Activated naive CD4-positive, alpha-beta T cell (primary cell): Measurements from ENCODE around the gene ABCC12.

Source experiments
- DNase-seq, 4 experiments: peaks; one replicate each; lab custom pipeline; 2025; lab: John Stamatoyannopoulos, UW

The ABCC12 gene

DNA sequence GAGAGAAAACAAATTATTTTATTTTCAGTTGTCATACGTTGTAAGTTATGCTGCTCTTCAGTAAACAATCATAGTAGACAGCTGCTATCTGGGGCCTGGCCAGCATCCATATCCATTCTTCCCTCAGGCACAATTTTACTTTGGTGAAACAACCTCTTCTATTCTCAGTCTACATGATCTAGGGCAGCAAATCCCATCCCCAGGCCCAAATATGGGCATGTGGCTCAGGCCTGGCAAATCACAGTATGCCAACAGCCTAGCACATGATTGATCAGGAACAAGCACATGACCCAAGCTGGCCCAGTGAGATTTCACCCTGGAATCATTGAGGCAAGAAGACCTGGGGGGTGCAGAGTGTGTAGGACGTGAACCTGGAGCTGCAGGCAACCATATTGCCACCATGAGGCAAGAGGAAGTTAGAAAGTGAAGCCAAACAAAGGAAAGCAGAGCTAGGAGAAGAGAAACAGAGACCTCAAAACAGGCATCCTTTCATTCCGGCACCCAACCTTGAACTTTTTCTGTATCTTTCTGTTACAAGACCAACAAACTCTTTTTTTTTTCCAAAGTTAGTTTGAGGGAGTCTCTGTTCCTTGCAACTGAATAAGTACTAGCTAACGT lies 10.3 kb upstream of the ABCC12 start:
- no peak for DNase-seq

DNA sequence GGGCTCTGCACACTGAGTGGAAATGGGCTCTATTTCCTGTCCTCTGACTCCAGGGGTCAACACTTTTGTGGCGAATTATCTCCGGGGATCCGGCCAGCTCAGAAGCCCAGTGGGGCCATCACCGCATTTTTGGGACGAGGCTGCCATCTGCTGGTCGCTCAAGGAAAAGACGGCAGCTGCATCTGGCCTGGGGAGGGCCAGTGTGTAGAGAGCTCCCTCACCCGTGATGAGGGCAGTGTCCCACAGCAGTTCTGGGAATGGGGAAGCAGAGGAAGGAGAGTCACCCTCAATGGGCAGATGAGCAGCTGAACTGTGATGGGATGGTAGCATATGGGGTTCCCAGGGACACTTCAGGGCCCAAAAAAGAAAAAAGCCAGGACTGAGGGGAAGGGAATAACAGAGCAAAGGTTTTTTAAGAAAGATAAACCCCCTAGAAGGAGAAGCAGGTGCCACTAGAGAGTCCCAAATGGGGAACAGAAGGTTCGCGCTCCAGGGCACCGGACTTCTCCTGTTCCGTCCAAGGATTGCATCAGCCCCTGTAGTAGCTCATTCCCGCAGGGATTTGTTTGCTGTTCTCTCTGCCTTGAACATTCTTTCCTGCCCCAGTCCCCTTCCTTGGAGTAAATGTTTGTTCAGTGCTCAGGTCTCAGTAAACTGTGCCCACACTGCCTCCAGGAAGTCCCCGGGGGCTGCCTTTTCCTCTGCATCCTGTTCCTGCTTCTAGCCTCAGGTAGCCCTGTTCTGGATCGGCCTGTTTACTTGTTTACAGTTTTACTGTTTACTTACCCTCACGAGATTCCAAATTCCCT lies 9.3 kb upstream of the ABCC12 start:
- DNase-seq: peak; percentile 22 to 51 (median 30)

DNA sequence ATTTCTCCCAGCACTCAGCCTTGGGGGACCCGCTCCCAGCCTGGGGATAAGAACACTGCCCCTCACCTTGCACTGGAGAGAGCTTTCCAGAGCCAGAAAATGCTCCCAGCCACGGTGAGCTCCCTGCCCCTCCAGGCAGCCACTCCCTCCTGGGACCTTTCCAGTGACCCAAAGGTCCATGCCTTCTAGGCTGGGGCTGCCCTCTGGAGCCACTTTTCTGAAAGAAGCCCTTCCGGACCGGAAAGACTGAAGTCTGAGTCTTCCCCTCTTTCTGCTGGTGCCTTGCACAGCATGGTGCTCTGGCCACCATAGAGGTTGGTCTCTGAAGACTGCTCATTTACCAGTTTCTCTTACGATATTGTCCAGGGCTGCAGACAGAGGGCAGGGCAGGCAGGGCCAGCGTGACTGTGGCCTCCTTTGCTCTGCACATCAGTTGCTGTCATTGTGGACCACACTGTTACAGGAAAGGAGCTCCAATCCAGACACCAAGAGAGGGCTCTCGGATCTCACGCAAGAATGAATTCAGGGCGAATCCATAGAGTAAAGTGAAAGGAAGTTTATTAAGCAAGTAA lies 7.1 kb upstream of the ABCC12 start:
- DNase-seq: no peak

DNA sequence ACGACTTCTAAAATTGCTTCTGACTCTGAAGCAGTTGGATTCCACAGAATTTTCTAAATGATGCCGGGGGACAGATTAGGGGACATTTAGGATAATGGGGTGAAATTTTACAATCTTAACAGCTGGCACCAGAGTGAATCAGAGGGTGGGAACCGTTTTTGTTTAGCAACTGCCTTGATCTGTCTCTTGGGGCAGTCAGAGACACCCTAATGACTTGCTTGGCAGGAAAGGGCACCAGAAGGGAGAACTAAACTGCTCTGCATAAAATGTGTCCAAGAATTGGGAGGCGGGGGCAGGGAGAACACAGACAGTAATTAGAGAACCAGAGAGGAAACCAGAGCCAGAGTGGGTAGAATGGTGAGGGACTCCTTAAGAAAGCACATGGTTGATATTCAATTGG lies 6.1 kb upstream of the ABCC12 start:
- DNase-seq: no peak

DNA sequence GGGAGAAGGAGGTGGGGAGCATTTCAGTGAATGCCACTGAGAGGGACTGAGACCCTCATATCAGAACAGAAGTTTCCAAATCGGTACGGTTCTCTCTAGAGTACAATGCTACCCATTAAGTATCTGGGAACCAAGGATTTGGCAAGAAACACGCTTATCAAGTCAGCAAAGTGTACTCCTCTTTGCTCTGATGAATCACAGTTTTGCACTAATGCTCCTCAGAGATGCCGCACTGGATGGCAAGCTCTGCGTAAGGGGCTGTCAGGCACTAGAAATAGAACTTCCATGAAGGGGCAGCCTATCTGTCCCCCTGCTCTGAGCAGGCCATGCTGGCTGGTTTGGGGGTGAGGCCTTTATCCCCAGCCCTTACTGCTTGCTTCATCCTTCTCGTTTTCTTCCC lies 4.8 kb upstream of the ABCC12 start:
- no peak for DNase-seq

DNA sequence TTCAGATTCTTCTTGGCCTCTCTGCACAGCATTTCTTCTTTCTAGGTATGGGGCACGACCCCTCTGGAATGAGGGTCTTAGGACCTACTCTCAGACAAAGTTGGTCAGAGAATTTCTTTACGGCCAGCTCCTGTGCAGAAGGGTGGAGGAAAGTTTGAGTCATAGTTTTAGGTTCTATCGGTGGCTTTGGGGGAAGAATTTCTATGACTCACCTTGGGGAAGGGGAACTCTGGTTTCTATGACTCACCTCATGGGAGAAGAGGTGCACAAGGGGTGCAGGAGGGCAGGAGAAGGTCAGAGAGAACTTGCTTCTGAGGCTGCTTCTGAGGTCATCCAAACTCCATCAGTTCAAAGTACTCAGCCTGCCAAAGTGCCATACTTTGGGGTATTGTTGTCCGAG lies 2.5 kb upstream of the ABCC12 start:
- DNase-seq: no peak

DNA sequence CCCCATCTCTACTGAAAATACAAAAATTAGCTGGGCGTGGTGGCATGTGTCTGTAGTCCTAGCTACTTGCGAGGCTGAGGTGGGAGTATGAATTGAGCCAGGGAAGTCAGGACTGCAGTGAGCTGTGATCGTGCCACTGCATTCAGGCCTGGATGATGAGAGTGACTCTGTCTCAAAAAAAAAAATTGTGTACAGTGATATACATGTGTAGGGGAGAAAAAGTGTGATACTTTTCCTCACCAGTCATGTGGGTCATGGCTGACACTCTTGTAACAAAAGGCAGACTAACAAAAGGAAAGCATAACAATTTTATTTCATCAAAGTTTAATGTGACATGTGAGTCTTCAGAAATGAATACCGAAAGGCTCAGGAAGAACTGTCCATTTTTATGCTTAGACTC lies 2.0 kb upstream of the ABCC12 start:
- DNase-seq: no peak

DNA sequence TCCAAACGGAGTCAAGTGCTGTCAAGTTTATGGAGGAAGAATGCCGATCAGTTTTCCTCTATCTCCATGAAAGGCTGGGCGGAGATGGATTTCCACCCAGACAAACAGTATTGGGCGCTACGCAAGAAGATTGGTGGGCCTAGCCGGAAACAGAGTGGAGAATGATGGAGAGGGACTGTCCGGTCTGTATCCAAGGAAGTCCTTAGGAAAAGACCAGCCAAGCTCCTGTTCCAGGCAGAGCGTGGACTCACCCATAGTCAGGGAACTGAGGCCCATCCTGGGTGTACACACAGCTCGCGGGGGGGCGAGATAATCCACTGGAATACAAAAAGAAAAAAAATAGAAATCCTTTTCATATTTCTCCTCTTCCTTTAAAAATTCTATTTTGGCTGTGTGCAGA lies 1.5 kb upstream of the ABCC12 start:
- no peak for DNase-seq

DNA sequence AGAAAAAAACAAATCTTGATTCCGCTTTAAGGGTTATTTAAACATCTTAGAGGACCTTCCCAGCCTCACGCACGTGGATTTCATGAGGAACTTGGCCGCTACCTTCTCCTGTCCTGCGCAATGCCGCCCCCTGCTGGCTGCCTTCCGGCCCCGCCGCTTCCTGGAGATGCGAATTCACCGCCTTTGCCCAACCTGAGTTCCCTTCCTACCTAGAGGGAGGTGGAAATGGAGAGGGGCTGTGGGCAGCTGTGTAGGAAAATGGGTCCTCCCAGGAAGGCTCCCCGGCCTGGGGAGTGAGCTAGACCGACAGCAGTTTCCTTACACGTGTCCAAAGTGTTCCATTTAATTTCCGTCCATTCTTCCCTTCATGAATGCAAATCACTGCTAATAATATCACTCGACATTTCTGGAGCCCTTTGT lies 1.0 kb upstream of the ABCC12 start:
- peak; percentile 62 to 78 (median 72) for DNase-seq

DNA sequence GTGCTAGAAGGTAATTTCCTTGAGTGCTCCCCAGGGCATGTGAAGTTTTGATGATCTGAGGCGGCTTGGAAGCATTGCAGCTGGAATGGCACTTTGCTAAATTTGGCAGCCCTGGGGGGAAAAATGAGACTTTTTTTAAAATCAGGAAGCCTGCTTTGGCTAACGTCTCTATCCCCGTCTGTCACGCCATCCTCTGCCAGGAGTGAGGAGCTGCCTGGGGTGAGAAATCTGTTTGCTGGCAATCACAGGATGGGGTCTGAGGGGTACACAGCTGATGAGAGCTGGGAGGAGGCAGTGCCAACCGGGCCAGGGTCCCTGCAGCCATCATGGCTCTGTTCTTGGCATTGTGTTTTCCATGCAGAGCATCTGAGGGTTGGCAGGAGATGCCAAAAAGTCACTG lies 2.0 kb downstream of the ABCC12 start:
- DNase-seq: no peak

DNA sequence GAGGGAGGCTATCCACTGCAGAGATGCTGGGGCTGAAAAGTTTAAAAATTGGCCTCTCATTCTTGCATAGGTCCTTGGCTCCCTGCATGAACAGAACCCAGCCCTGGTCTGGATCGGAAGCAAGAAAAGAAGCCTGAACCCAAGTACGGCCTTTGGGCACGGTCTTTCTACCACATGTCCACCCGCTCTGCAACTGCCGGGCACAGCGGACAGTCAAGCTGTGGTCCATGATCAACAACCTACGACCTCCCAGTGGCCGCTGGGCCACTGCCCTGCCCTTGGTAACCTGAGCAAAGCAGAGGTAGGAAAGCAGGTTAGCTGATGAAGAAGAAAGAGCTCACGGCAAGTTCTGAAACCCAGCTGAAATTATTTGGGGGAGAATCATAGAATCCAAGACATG lies 3.6 kb downstream of the ABCC12 start:
- DNase-seq: no peak

DNA sequence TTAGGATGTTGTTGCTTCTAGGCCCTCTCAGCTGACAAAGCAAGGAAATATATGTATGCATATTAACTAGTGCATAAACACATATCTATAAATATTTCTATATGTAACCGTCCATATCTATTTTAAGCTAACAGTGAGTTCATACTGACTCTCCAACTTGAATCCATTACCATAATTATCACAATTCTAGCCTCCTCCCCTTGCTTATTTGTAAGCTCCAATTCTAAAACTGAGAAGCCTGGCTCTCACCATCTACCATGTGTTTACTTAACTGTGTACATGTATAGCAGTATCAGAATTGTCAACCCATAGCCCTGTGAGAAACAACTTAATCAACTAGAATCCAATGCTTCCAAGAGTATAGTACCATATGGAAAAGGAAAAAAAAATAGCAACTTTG lies 5.1 kb downstream of the ABCC12 start:
- DNase-seq: no peak

DNA sequence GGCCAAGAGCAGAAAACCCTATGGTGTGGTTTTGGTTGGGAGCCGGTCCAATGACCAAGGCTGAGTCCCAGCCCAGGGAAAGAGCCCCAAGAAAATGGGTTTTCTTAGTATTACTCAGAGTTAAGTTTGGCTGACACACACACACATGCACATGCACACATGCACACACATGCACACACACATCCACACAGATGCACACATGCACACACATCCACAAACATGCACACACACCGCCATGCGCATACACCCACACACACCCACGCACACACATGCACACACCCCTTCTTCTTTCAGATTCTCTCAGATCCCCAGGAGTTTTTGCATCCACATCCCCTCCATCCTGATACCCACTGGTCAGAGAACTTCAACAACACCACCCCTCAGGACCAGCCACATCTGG lies 9.1 kb downstream of the ABCC12 start:
- no peak for DNase-seq

DNA sequence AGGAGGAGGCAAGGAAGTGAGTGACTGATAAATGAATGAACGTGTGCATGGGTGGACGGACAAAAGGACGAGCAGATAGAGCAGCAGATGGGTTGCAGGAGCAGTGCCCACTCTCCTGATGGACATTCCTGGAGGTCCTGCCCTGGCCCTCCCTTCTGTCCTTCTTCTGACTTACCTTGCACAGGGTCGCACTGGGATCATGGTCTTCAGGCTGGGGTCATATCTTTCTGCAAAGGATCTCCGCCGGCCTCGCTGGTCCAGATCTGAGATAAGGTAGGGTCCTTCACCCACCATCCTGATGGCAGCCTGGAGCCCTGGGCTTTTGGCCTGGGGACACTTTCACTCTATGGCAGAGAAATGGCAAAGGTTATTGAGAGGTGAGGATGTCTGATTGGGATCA lies 9.7 kb downstream of the ABCC12 start:
- no peak for DNase-seq

DNA sequence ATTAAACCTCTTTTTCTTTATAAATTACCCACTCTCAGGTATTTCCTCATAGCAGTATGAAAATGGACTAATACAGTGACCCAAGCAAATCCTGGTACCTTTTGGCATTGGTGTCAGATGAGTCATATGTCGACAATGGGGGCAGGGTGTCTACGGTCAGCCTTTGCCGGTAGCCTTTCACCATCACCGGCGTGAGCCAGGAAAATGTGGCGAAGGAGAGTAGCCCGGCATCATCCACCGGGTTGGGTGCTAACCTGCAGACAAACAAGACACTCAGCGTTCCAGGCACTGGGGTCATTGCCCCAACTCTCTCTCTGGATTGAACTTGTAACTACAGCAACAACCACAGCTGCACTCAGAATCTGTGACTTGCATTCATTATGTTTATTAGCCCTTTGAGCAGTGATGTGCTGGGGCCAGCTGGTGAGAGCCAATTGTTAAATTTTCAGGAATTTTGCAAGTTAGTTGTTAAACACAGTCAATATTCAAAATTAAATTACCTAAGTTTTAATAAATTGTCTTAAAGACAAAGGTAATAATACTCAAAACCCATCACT lies 11.9 kb downstream of the ABCC12 start:
- DNase-seq: no peak

DNA sequence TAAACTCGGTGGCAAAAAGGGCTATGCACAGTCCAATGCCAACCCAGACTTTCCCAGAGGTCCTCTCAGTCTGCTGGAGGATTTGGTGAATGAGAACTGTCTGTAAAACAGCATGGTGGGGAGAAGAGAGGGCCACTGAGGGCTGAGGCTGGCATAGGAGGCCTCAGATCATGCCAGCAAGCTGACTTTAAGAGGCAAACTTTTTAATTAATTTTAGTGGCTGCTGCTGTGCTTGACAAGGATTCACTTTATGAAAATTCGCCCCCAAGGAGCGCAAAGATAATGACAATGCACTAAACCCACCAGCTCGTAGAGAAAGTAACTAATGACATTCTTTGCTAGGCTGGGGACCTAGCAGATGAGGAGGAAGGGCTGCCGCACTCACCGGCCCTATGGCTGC lies 15.0 kb downstream of the ABCC12 start:
- no peak for DNase-seq

DNA sequence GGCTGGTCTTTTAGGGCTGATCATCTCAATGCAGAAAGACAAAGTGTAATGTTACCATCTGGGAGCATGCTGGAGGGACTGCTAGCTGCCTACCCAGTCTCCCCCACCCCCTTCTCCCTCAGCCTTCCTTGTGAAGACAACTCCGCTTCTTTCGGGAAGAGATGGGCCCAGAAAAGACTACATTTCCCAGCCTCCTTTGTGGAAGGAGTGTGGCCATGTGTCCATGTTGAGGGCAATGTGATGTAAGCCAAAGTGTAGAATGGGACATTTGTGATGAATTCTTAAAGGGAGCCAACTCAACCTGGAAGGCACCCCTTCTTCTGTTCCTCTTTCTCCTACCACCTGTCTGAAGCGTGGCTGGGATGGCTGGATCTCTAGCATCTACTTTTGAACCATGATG lies 16.3 kb downstream of the ABCC12 start:
- no peak for DNase-seq

DNA sequence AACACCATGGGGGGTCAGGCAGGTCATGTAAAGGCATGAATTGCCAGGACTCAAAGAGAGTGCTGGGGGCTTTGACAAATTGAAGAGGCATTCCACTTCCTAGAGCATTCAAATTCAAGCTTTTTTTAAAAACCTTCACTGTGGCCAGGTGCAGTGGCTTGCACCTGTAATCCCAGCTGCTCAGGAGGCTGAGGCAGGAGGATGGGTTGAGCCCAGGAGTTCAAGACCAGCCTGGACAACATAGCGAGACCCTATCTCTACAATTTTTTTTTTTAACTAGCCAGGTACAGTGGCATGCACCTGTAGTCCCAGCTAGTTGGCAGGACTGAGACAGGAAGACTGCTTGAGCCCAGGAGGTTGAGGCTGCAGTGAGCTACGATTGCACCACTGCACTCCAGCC lies 17.2 kb downstream of the ABCC12 start:
- no peak for DNase-seq

DNA sequence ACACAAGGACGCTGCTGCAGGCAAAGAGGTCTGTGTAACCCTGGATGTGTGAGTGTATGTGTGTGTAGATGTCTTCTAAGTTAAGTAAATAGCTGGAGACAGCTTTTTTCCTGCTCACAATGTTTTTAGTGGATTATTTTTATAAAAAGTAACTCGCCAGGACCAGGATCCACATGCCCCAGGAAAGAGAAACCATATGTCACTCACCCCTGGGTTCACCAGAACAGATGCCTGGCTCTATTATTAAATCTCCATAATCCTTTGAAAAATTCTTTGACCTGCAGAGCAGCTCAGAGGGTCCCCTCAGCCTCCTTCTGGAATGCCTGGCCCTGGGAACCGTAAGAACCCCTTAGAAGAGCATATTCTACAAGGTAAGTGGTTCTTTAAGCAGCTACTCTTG lies 18.0 kb downstream of the ABCC12 start:
- no peak for DNase-seq

DNA sequence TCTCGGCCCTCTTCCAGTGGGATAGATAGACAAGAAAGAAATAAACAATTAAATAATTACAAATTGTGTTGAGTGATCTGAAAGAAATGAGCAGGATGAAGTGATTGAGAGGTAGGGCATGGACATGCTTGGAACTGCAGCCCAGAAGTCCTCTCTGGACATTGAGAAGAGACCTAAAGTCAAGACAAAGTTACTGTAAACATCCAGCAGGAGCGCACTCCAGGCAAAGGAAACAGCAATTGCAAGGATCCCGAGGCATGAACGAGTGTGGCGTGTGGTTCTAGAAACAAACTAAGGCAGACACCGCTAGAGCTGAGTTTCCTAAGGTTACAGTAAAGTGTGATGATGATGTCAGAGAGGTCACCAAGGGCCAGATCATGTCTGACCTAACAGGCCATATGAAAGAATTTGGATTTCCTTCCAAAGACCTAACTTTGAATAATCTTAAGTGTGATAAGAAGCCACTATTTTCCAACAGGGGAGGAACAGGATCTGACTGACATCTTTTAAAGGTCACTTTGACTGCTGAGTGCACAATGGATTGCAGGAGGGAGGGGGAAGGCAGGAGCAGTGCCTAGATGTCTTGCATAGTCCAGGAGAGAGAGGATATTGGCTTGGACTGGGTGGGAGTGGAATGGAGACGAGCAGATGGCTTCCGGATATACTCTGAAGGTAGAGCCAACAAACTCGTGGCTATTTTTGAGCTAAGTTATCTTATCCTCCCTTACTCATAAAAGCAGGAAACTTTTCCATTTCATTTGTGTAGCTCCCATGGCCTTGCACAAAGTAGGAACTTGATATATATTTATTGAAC lies 19.0 kb downstream of the ABCC12 start:
- DNase-seq: no peak

DNA sequence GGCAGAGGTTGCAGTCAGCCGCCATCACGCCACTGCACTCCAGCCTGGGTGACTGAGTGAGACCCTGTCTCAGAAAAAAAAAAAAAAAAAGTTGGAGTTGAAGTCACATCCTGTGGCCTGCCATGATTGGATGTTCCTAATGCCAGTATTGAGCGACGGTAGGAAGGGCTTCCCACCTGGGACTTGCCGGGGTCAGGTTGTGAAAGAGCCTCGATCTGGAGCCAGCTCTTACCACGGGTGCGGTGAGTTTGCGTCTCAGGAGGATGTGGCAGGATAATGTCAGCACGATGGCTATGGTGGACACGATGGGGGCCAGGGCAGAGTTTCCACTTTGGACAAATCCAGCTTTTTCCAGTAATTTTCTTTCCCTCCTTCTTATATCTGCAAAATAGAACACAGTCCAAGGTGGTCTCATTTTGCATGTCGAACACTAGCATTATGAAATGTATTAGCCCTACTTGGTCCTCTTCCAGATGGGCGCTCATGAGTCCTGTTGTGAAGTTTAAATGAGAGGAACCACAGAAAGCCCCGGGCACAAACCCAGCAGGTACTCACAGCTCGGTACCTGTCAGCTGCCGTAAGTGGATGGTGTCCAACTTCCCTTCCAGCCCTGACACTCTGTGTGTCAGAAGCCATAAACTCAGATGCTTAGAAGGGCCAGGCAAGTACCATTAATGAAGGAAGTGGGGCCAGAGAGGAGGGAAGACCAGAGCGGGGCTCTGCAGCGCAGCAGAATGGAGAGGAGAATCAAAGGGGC lies 22.2 kb downstream of the ABCC12 start:
- DNase-seq: no peak

DNA sequence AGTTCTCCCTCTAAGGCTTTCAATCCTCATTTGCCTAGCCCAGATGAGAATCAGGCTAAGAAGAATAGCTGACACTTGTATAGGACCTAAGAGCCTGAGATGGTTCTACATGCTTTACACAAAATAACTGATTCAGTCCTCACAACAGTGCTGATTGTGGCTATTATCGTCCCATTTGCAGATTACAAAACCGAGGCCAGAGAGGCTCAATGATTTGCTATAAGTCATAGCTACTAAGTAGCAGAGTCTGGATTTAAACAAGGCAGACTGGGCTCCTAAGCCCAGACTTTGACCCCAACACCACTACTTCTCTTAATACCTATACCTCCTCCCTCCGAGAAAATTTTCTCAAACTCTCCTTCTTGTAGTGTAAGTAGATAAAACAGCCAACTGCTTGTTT lies 23.1 kb downstream of the ABCC12 start:
- DNase-seq: no peak
